Right atrium auricular region (tissue), 2 donors: ENCODE measurements around the gene ACVR2A. TPM values are rescaled to one million over a fixed set of nuclear protein-coding genes. Genes with fewer than 3 reads are reported as not detected.

Source experiments
- DNase-seq: peaks from one replicate; pipeline ENCODE4 v3.0.0-alpha.2; 2019; ENCODE audit warnings: low spot score
- H3K27ac ChIP-seq, 2 donors: fragments of 200-600 bp; sonication (generic); 1 replicate in 1 of 2; 2 replicates in 1 of 2; pipeline ENCODE4 v1.5.1; 2016 to 2019
- H3K27me3 ChIP-seq, 2 donors: fragments of 200-600 bp; sonication (generic); one replicate each; pipeline versions ENCODE4 v1.5.1 to v1.6.0; 2017 to 2019
- H3K36me3 ChIP-seq: fragments of 200-600 bp; sonication (generic); one replicate; pipeline ENCODE4 v1.5.1; 2016
- H3K4me1 ChIP-seq, 2 donors: fragments of 200-600 bp; sonication (generic); one replicate each; pipeline versions ENCODE4 v1.5.1 to v1.6.0; 2017 to 2019
- H3K4me3 ChIP-seq, 2 donors: fragments of 200-600 bp; sonication (generic); 1 replicate in 1 of 2; 2 replicates in 1 of 2; pipeline ENCODE4 v1.5.1; 2017 to 2019; ENCODE audit warnings: mild to moderate bottlenecking in 1 of 2, moderate library complexity in 1 of 2
- H3K9me3 ChIP-seq, 2 donors: fragments of 200-600 bp; sonication (generic); one replicate each; pipeline ENCODE4 v1.5.1; 2019
- total RNA-seq, 2 donors: library from RNA; depleted of rRNA; stranded (reverse); fragments of >200 nt; gene quantifications; one replicate each; pipeline ENCODE4 v1.1.0, GENCODE V29; 2016
- TF ChIP-seq, protein P1 (sequence below), 2 donors: fragments of 200-600 bp; sonication (generic); IDR thresholded peaks; one replicate each; pipeline ENCODE4 v1.5.1; 2019; ENCODE audit warnings: antibody characterized with exemption in 2 of 2

ACVR2A gene
- total RNA-seq: 1 to 10 TPM; 7.9 to 9.7 TPM

GRCh38 chr2:147844697-147845410, at the start of gene ACVR2A:
Gene ACVR2A, plus strand, starts transcription at chr2:147845029. Its CDS starts 124 bp downstream, at chr2:147845153.
- H3K27me3 ChIP-seq: no peaks in the 10 kb centered on the region
- H3K27ac ChIP-seq: peak within 1 kb of the TSS; percentile 96 to 97
- peak within 1 kb of the TSS; percentile 78 to 82 for H3K4me3 ChIP-seq
- H3K36me3 ChIP-seq: no peaks in the 10 kb centered on the region
- no peaks in the 10 kb centered on the region for H3K9me3 ChIP-seq
- no peak for DNase-seq
- TF ChIP-seq, protein P1, sequence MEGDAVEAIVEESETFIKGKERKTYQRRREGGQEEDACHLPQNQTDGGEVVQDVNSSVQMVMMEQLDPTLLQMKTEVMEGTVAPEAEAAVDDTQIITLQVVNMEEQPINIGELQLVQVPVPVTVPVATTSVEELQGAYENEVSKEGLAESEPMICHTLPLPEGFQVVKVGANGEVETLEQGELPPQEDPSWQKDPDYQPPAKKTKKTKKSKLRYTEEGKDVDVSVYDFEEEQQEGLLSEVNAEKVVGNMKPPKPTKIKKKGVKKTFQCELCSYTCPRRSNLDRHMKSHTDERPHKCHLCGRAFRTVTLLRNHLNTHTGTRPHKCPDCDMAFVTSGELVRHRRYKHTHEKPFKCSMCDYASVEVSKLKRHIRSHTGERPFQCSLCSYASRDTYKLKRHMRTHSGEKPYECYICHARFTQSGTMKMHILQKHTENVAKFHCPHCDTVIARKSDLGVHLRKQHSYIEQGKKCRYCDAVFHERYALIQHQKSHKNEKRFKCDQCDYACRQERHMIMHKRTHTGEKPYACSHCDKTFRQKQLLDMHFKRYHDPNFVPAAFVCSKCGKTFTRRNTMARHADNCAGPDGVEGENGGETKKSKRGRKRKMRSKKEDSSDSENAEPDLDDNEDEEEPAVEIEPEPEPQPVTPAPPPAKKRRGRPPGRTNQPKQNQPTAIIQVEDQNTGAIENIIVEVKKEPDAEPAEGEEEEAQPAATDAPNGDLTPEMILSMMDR (IDR thresholded peaks at IDR 0.05): no peak
- peaks cover 0 to 21% of the 10 kb centered on the region in 2 donors for H3K4me1 ChIP-seq

- Histone ChIP-seq H3K4me1 (no peaks in the 10 kb centered on the region), H3K9me3 (no peaks in the 10 kb centered on the region), H3K27me3 (no peaks in the 10 kb centered on the region), H3K36me3 (no peaks in the 10 kb centered on the region), H3K4me3 (no peak overlapping the region), H3K27ac (no peak overlapping the region)
- TF ChIP-seq, protein P1 (IDR thresholded peaks at IDR 0.05): no peak
- no peak for DNase-seq
Observed at GRCh38 chr2:147800316-147800715, 44.5 kb upstream of the ACVR2A start.

GRCh38 chr2:147806846-147807245, 38.0 kb upstream of the ACVR2A start:
- no peaks in the 10 kb centered on the region for H3K9me3 ChIP-seq
- H3K4me1 ChIP-seq: no peaks in the 10 kb centered on the region
- DNase-seq: no peak
- no peak overlapping the region for H3K27ac ChIP-seq
- TF ChIP-seq, protein P1 (IDR thresholded peaks at IDR 0.05): no peak
- H3K27me3 ChIP-seq: no peaks in the 10 kb centered on the region
- H3K4me3 ChIP-seq: no peak overlapping the region
- H3K36me3 ChIP-seq: no peaks in the 10 kb centered on the region

GRCh38 chr2:147808520-147808919, 36.3 kb upstream of the ACVR2A start:
- no peak for DNase-seq
- H3K9me3 ChIP-seq: no peaks in the 10 kb centered on the region

GRCh38 chr2:147810883-147811765, 33.7 kb upstream of the ACVR2A start:
- Histone ChIP-seq H3K27me3 (no peaks in the 10 kb centered on the region), H3K4me1 (no peaks in the 10 kb centered on the region), H3K27ac (no peak overlapping the region), H3K4me3 (no peak overlapping the region), H3K36me3 (no peaks in the 10 kb centered on the region), H3K9me3 (no peaks in the 10 kb centered on the region)
- DNase-seq: no peak
- TF ChIP-seq, protein P1 (IDR thresholded peaks at IDR 0.05): no peak

More at GRCh38 chr2:147808520-147808919, 36.3 kb upstream of the ACVR2A start:
- Histone ChIP-seq H3K4me3 (no peak overlapping the region), H3K27ac (no peak overlapping the region), H3K27me3 (no peaks in the 10 kb centered on the region), H3K4me1 (no peaks in the 10 kb centered on the region), H3K36me3 (no peaks in the 10 kb centered on the region)
- TF ChIP-seq, protein P1 (IDR thresholded peaks at IDR 0.05): no peak
